KOPT-K1 (cell line): Measurements from ENCODE around the gene RXRA.

Experiments used
- H3K27ac ChIP-seq: fragments of 200-600 bp; sonication (generic); 2 replicates; pipeline ENCODE4 v1.5.1; 2016; ENCODE audit warnings: antibody characterized with exemption, mild to moderate bottlenecking, low read depth, low read length; ENCODE audit not compliant: poor library complexity, severe bottlenecking
- H3K36me3 ChIP-seq: fragments of 200-600 bp; sonication (generic); 2 replicates; pipeline ENCODE4 v1.5.1; 2017; ENCODE audit warnings: antibody characterized with exemption, mild to moderate bottlenecking, low read length, moderate library complexity; ENCODE audit not compliant: insufficient read depth
- H3K9me3 ChIP-seq: fragments of 200-600 bp; sonication (generic); 2 replicates; pipeline ENCODE4 v1.5.1; 2017; ENCODE audit warnings: antibody characterized with exemption, low read length, mild to moderate bottlenecking; ENCODE audit not compliant: insufficient read depth, poor library complexity, severe bottlenecking

Gene RXRA

GRCh38 chr9:134344068-134344799 is 18.0 kb downstream of the RXRA start:
- H3K27ac ChIP-seq, result no peak overlapping the region
- H3K9me3 ChIP-seq, result no peaks in the 10 kb centered on the region
- H3K36me3 ChIP-seq, result no peaks in the 10 kb centered on the region

GRCh38 chr9:134344800-134345310 is 18.6 kb downstream of the RXRA start:
- H3K27ac ChIP-seq, result no peak overlapping the region
- H3K9me3 ChIP-seq, result no peaks in the 10 kb centered on the region
- no peaks in the 10 kb centered on the region for H3K36me3 ChIP-seq

DNA sequence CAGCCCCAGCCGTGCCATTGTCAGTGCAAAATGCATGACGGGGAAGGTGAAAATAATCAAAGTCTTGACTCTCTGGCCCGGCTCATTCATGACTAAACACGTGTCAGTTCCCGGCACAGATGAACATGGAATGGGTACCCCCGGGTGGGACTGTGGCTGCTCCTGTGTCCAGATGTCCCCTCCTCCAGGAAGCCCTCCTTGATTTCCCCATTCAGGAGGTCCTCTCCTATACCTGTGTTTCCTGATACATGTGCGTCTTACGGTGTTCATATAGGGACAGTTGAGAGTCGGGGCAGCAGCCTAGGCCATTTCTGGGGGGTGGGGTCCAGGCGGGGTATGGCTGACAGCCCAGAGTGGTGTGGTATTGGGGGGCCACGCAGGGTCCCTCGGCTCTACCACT is 19.5 kb downstream of the RXRA start:
- Histone ChIP-seq H3K9me3 (no peaks in the 10 kb centered on the region), H3K36me3 (no peaks in the 10 kb centered on the region), H3K27ac (no peak overlapping the region)

DNA sequence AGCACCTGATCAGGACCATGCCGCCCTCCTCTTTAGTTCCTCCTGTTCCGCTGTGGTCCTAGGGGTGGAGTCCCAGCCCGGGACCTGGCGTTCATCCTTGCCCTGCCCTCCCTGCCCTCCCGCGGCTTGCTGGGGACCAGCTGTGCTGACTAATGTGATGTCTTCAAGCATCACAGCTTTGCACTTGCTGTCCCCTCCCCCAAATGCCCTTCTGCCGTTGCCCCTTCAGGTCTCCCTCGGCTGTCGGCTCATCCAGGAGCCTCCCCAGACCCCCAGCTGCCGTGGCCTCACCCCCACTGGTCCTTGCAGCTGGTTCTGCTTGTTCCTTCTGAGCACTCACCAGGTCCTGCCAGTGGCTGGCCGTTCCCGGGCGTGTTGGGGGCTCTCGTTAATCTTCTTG is 19.9 kb downstream of the RXRA start:
- no peak overlapping the region for H3K27ac ChIP-seq
- no peaks in the 10 kb centered on the region for H3K9me3 ChIP-seq
- no peaks in the 10 kb centered on the region for H3K36me3 ChIP-seq

- Histone ChIP-seq H3K36me3 (no peaks in the 10 kb centered on the region), H3K9me3 (no peaks in the 10 kb centered on the region), H3K27ac (no peak overlapping the region)
Measured at GRCh38 chr9:134346840-134347583, 20.8 kb downstream of the RXRA start.

DNA sequence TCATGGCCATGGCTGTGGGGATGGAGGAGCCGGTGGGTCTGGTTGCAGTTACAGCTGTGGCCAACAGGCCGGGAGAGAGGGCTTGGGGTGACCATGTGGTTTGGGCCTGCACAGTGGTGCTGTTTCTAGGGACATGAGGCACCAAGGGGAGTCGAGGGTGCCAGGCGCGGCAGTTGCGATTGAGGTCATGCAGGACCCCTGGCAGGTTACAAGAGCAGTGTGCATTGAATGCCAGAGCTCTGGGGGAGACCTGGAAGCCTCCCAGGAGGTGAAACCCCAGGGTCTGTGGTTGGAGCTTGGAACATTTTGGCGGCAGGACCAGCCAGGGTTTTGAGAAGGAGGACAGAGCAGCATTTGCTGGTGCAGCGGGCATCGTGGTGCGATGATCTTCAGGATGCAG is 21.7 kb downstream of the RXRA start:
- Histone ChIP-seq H3K36me3 (no peaks in the 10 kb centered on the region), H3K9me3 (no peaks in the 10 kb centered on the region), H3K27ac (no peak overlapping the region)

- Histone ChIP-seq H3K36me3 (no peaks in the 10 kb centered on the region), H3K9me3 (no peaks in the 10 kb centered on the region), H3K27ac (no peak overlapping the region)
Measured at GRCh38 chr9:134348404-134349155, 22.3 kb downstream of the RXRA start.

- Histone ChIP-seq H3K9me3 (no peaks in the 10 kb centered on the region), H3K36me3 (no peaks in the 10 kb centered on the region), H3K27ac (no peak overlapping the region)
Measured at GRCh38 chr9:134349936-134350335, 23.7 kb downstream of the RXRA start.

DNA sequence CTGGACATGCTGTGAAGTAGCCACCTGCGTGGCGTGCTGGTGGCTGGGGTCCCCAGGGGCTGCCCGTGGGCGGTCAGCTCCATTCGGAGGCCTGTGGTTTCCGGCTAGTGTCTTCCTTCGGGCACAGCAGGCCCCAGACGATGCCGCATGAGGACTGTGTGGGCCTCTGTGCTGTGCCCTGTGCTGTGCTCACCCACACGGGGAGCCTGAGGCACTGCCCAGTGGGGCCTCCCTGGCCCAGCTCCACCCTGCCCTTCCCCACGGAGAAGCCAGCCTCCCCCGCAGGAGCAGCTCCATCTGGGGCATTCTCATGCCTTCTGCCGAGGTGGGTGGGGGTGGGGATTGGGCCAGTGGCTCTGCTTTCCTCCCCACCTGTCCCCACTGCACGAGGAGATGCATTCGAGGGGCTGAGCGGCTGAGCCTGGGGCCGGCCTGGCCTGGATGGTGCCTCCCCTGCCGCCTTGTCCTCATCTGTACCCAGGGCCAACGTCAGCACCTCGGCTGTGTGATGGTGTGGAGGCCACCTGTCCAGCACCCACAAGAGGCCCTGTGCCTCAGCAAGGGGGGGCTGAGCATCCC is 24.2 kb downstream of the RXRA start:
- H3K9me3 ChIP-seq, result no peaks in the 10 kb centered on the region
- H3K36me3 ChIP-seq, result no peaks in the 10 kb centered on the region
- H3K27ac ChIP-seq, result no peak overlapping the region

DNA sequence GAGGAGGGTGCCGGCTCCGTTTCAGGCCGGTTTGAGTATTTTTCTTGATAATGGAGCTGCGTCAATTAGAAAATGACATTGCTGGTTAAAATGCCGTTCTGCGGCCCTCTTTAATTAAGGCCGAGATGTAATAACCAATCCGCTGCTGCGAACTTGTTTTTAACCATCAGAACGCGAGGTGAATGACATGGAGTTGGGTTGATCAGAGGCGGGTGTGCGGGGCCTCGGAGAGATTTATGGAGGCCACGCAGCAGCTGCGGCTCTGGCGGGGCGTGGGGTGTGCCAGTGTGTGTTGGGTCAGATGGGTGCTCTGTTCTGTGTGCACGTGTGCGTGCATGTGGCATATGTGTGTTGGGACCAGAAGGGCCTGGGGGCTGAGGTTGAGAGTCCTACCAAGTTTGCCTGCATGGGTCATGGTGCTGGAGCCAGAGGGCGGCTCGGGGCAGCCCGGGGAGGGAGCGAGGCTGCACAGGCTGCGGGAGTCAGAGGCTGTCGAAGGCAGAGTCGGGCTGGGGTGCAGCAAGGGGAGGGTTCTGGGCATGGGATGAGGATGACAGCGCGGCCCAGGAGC is 25.4 kb downstream of the RXRA start:
- no peaks in the 10 kb centered on the region for H3K36me3 ChIP-seq
- H3K27ac ChIP-seq, result no peak overlapping the region

DNA sequence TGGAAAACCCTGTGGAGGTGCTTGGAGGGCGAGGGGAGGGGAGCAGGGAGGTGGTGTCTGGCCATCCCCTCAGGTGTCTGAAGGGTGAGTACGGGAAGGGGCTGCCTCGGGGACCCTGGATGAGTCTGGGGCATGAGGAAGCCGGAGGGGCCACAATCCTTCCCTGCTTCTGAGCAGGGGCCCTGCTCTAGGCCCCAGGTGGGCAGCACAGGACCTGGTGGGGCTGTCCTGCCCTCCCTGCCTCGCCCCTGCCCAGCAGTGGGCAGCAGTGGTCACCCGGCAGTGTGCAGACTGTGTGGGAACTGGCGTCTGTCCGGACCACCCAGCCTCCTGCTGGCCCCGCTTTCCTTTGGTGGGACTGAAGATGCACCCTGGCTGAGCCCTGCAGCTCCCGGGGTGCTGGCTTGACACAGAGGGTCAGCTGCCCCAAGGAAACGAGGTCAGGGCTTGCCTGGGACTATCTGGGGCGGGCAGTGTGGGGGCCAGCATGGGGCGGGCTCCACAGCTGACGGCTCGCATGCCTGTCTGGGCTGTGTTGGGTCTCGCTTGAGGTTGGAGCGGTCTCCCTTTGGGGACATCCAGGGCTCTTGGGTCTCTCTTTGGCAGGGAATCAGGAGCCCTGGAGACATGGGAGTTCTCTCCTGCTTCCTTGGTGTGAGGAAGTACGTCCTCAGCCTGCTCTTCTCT is 26.1 kb downstream of the RXRA start:
- Histone ChIP-seq H3K27ac (no peak overlapping the region), H3K9me3 (no peaks in the 10 kb centered on the region)

More for the DNA sequence above, 25.4 kb downstream of the RXRA start:
- H3K9me3 ChIP-seq, result no peaks in the 10 kb centered on the region

DNA sequence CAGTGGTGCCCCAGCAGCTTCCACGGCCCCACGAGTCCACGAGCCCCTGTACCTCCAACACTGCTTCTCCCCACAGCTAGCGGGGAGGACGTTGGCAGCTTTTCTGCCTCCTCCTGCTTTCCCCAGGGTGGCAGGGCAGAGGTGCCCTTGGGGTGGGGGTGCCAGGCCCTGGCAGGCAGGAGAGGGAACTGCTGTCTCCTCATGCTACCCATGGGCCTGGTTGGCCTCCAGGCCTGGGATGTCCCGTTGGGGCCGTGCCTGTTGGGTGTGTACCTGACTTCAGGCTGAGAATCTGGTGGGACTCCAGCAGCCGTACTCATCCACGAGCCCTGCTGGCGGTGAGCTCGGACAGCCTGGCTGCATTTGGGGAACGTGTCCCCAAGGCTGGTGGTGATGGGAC is 27.3 kb downstream of the RXRA start:
- Histone ChIP-seq H3K9me3 (no peaks in the 10 kb centered on the region), H3K27ac (no peak overlapping the region), H3K36me3 (no peaks in the 10 kb centered on the region)

More for the DNA sequence above, 26.1 kb downstream of the RXRA start:
- H3K36me3 ChIP-seq, result no peaks in the 10 kb centered on the region

- no peaks in the 10 kb centered on the region for H3K9me3 ChIP-seq
- H3K36me3 ChIP-seq, result no peaks in the 10 kb centered on the region
- H3K27ac ChIP-seq, result no peak overlapping the region
Measured at GRCh38 chr9:134355158-134355557, 28.9 kb downstream of the RXRA start.

GRCh38 chr9:134355561-134356279 is 29.5 kb downstream of the RXRA start:
- H3K36me3 ChIP-seq, result no peaks in the 10 kb centered on the region
- no peaks in the 10 kb centered on the region for H3K9me3 ChIP-seq
- no peak overlapping the region for H3K27ac ChIP-seq
